Measurements from ENCODE around the gene PARP11.

DNA sequence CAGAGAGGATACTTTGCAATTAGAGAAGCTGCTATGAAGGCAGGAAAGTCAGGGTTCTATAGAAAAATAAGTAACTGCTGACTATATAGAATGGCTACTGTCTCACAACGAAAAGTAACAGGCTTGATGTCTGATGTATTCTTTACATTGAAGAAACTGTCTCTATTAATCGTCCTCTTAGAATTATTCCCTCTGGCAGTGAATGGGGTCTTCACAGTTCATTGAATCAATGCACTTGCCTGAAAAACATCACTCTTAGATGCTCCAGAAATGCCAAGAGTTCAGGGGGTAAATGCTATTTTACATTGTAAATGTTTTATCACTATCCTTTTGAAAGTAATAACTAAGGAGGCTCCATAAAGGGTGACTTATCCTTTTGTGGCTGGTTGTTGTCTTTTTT lies 82.6 kb downstream of the PARP11 start:
- TF ChIP-seq CBX5 (IDR thresholded peaks at IDR 0.05; ENCODE audit: low read depth, low read length) (no peak), EZH2 (IDR thresholded peaks at IDR 0.05; ENCODE audit: low read depth, low read length, severe bottlenecking) (no peak), POLR2A (IDR thresholded peaks at IDR 0.05; ENCODE audit: control extremely low read depth in 1 of 2, low read depth in 2 of 2, low read length in 2 of 2) (no peak), KDM1A (IDR thresholded peaks at IDR 0.05; ENCODE audit: borderline replicate concordance, low read length) (no peak), GABPA (IDR thresholded peaks at IDR 0.05; ENCODE audit: borderline replicate concordance, insufficient read depth, low read length) (no peak), FOSL1 (IDR thresholded peaks at IDR 0.05; ENCODE audit: insufficient read depth, low read depth, low read length) (no peak), JUN (IDR thresholded peaks at IDR 0.05; ENCODE audit: low read depth, low read length) (no peak), POLR2AphosphoS5 (IDR thresholded peaks at IDR 0.05; ENCODE audit: low read depth, low read length) (no peak), MAFK (IDR thresholded peaks at IDR 0.05; ENCODE audit: low read depth, low read length) (no peak), TAF7 (optimal IDR thresholded peaks at IDR 0.05; ENCODE audit: borderline replicate concordance, low read depth, low read length) (no peak), YY1 (IDR thresholded peaks at IDR 0.05; ENCODE audit: low read depth, low read length) (no peak), CHD1 (IDR thresholded peaks at IDR 0.05; ENCODE audit: low read depth, low read length) (no peak)
- TF ChIP-seq, protein P1, sequence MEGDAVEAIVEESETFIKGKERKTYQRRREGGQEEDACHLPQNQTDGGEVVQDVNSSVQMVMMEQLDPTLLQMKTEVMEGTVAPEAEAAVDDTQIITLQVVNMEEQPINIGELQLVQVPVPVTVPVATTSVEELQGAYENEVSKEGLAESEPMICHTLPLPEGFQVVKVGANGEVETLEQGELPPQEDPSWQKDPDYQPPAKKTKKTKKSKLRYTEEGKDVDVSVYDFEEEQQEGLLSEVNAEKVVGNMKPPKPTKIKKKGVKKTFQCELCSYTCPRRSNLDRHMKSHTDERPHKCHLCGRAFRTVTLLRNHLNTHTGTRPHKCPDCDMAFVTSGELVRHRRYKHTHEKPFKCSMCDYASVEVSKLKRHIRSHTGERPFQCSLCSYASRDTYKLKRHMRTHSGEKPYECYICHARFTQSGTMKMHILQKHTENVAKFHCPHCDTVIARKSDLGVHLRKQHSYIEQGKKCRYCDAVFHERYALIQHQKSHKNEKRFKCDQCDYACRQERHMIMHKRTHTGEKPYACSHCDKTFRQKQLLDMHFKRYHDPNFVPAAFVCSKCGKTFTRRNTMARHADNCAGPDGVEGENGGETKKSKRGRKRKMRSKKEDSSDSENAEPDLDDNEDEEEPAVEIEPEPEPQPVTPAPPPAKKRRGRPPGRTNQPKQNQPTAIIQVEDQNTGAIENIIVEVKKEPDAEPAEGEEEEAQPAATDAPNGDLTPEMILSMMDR (IDR thresholded peaks at IDR 0.05; ENCODE audit: control extremely low read depth in 1 of 3, insufficient read depth in 1 of 3, low read depth in 1 of 3, low read length in 3 of 3), result no peak
- TF ChIP-seq, protein P2, sequence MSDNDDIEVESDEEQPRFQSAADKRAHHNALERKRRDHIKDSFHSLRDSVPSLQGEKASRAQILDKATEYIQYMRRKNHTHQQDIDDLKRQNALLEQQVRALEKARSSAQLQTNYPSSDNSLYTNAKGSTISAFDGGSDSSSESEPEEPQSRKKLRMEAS (IDR thresholded peaks at IDR 0.05), result no peak
